Measurements from ENCODE around the gene BMP7.

- TF ChIP-seq CTCF (IDR thresholded peaks at IDR 0.05 in 8 of 11, conservative IDR thresholded peaks at IDR 0.05 in 3 of 11) (no peak), POLR2A (IDR thresholded peaks at IDR 0.05) (no peak), POLR2AphosphoS5 (IDR thresholded peaks at IDR 0.05) (no peak)
Measured at GRCh38 chr20:57244221-57244585, 22.2 kb downstream of the BMP7 start.

All from spleen (tissue), 7 donors.